NCI-H524 treated with DMSO at 0.1 percent for 48 hours (cell line): ENCODE measurements around the gene MRPL44.
"Not testable (repeated sequence)": the region's sequence is repeated elsewhere in the genome, so short reads cannot be mapped to it uniquely, and the experiment has no call there.

Source experiments
- DNase-seq: peaks from one replicate; lab custom pipeline; 2025; lab: John Stamatoyannopoulos, UW

The MRPL44 gene

DNA sequence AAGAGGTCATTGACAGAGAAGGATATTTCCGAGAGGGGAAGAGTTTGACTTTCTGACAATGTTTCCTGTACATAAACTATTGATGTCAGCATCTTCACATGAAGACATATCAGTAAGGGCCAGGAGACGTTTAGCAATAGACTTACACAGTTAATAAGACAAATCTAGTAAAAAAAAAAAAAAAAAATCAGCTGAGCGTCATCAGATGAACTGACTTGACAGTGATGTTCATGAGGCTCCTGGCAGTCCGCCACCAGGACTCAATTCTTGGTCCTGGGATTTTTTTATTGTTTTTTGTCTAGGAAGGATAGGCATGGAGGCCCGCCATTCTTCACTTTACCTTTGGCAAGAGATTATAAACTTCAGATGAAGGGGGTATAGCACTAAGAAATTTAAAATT lies 14.5 kb downstream of the MRPL44 start:
- no peak for DNase-seq

DNA sequence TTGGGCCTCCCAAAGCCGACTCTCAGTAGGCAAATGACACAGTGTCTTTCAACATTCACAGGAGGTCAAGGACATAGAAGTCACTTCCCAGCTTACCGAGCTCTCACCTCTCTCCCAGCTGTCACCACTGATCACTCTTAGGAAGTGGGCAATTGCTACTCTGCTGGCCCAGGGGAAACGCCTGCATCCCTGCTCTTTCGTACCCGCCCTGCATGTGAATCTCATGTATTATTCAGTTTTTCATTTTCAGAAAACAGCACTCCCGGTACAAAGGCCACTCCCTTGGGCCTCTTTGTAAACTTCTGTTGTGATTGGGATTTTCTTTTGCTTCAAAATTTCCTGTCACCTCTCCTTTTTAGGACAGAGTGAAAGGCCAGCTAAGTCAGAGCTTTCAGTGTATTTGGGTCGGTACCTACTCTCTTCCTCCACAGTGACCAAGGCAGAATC lies 15.4 kb downstream of the MRPL44 start:
- no peak for DNase-seq

DNA sequence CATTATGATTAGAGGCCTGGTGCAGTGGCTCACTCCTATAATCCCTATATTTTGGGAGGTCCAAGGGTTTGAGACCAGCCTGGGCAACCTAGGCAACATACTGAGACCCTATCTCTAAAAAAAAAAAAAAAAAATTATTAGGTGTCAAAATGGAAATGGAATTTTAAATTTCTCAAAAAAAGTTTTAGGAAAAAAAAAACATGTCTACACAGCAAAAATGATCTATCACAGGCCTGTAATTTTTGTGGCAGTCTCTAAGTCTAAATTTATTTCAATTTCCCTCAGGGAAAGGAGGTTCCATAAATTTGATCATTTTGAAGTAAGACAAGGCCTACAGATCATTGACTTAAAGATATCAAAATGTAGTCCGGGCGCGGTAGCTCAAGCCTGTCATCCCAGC lies 16.3 kb downstream of the MRPL44 start:
- DNase-seq = no peak

DNA sequence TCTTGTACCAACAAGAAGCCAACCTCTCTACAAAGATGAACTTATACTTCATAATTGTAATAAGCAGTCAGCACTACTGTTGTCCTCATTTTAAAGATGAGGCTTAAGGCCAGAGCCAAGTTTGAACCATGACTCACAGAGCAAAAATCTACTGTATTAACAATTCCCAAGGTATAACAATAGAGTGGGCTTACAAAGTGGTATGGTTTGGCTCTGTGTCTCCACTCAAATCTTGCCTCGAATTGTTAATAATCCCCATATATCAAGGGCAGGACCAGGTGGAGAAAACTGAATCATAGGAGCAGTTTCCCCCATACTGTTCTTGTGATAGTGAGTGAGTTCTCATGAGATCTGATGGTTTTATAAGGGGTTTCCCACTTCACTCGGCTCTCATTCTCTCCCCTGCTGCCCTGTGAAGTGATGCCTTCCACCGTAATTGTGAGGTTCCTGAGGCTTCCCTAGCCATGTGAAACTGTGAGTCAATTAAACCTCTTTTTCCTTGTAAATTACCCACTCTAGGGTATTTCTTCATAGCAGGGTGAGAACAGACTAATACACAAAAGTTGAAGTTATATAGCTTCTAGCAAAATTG lies 19.5 kb downstream of the MRPL44 start:
- DNase-seq = no peak

DNA sequence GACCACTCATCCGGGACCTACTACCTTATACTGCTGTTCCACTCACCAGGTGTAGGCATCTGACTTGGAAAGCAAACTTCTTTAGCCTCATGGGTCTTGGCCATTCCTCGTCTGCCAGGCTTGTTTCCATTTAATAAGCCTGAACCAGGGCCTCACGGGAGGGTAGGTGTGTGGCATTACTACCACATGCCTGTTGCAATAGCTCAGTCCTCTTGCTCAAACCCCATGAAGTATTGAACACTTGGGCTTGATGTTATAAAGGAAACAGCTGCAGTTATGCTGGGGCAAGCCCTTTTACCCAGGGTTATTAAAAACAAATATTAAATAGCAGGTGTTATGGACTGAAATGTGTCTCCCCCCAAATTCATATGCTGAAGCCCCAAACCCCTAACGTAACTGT lies 21.2 kb downstream of the MRPL44 start:
- DNase-seq = no peak

DNA sequence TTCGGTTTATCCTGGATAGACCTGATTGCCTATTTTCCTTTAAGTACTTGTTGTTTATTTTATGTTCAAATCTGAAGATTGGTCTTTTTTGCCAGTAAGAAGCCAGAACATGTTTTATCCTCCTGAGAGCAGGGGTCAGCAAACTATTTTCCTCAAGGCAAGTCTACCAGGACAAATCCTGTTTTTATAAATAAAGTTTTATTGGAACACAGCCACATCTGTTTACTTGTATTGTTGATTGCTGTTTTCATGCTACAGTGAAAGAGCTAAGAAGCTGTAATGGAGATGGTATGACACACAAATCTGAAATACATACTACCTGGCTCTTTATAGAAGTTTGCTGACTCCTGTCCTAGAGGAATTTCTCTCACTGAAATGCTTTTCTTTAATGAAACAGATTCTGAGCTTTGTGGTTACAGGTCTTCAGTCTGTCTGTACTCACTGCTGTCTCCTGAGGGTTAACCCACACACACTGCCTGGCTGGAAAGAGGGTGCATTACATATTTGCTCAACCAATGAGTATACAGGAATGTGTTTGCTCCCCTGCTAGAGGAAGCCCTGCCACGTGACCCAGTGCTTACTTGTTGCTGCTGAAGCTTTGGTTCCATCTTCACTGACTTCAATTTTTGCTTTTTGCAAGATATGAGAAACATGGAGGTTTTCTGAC lies 22.6 kb downstream of the MRPL44 start:
- DNase-seq = no peak

DNA sequence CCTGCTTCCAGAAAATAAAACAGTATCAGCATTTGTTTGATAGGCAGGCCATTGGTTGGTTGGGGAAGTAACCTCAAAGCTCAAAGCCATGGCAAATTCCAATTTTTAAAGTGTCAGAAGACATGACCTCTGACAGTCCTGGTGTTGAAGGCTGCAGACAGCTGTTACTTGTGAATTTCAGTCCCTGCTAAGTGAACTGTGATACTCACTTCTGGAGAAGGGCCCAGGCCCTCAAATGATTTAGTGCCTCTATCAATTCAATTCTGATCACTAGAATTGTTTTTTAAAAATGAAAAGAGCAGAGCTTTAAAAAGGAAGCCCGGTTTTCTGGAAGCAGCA lies 23.1 kb downstream of the MRPL44 start:
- no peak for DNase-seq

DNA sequence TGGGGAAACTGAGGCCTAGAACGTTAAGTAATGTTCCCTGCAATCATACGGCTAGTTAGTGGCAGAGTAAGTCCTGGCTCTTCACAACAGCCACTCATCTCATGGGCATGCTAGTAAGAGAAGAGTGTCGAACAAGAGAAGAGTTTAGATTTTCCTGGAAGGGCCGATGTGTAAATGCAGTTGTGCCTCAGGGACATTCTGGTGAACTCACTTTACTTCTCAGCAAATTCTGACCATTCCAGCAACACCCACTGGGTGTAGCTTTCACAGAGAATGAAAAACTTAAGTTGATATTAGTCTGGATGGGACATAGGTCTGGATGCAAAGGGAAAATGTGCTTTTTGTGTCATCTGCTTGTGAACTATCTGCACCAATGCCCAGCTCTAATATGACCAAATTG lies 23.5 kb downstream of the MRPL44 start:
- DNase-seq = no peak

DNA sequence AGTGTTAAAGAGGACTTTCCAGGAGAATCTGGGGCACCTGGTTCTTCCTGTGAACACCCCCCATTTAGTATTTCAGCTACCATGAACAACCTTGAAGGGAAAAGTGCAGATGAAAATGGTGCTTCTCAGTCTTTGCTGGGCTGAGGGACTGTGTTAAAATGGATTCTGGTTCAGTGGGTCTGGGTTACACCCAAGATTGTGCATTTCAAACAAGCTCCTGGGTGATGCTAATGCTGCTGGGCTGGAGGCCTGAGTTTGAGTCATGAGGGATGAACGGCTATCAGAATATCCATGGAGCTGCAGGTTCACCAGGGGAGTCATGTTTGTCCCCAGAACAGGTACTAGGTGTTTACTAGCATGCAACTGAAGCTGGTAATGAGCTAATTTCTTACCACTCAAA lies 24.0 kb downstream of the MRPL44 start:
- DNase-seq = no peak

DNA sequence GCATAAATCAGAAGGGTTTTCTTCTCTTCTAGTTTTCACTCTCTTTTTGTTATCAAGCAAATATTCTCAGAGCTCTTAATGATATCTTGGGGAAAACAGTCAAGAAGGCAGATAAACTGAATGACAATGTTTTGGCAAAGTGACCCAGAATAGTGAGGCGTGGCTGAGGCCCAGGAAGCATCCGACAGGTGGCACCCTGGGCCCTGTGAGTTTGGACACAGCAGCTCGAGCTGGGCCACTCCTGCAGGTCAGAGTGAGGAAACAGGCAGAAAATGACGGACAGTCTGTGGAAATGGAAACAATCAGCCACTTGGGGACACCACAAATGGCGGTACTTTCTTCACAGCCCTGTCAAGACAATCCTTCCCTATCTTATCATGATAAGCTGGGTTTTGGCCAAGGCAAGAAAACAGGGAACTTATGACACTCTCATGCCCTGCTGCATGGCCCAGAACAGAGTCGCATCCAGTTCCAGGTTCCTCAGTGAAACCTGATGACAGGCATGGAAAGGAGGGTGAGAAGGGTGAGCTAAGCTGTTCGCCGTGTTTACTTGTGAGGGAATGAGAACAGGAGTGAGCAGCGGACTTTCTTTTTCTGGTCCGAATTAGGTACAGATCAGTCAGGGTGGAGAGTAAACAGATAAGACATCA lies 32.1 kb downstream of the MRPL44 start:
- no peak for DNase-seq

DNA sequence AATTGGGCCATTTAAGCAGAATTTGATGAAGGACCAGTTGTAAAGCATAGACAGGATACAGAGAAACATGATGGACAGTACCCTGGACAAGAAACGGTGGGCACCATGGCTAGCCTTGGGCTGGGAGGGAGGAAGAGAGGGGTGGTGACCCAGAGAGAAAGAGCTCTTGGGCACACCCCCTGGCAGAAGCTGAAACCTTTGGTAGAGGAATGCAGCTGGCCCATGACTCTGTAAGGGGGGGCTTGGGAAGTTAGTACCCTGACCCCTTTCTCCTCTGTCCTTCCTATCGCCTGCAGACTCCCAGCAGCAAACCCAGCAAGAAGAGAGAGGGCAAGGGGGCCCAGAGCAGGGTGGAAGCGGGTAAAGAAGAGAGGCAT lies 32.6 kb downstream of the MRPL44 start:
- DNase-seq = no peak

DNA sequence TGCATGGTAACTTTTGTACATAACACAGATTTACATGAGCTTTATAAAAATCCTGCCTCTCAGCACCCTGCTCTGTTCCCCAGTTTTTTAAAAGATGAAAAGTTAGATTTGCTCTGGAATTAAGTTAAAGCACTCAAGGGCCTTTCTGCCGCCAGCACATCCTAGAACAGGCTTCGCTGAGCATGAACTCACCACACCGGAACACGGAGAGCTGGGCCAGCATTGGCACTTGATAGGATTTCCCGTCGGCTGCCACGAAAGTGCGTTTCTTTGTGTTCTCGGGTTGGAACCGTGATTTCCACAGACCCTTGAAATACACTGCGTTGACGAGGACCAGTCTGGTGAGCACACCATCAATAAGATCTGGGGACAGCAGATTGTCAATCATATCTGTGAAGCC lies 34.3 kb downstream of the MRPL44 start:
- DNase-seq = no peak

DNA sequence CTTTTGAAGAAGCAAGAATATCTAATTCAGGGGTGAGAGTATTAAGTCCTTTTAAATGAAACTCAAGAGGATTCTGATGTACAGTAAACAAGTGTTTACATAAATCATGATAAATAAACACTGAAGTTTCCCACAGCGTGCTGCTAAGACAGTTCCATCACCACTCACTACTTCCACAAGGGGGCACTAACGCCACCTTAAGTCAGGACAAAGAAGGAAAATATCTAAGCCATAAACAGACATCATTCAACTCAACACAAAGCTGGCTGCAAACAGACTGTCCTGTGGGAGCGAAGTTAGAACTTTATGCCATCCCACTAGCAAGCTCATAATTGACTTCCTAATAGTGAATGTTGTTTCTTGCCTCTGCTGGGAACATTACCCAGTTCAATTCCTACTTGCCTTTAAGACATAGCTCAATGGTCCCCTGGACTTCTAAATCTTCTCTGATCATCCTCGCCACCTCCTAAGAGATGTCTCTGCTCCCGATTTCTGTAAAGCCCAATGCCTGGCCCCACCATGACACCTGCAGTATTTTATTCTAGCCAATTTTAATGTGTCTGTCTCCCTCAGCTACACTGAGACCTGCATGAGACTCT lies 36.5 kb downstream of the MRPL44 start:
- no peak for DNase-seq

DNA sequence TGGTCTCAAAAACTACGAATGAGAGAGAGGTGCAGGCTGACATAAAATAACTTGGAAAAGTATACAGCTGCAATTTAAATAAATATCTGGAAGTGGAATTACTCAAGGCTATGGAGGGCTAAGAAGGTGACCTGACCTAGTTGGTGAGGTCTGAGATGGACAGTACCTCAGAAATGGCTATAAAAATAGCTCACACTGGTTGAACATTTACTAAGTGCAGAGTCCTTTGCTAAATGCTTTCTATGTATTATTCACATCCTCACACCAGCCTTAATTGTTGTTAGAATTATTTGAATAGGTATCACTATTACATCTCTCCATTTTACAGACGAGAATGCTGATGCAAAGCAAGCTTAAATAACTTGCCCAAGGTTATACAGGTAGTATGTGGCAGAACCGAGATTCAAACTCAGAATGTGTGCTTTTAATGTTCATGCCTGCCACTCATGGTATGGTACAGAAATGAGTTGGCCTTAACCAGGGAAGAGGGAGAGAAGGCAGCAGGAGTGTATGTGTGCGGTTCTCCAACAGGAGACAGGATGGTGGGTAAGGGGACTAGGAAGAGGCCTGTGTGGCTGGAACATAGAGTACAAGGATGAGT lies 37.4 kb downstream of the MRPL44 start:
- no peak for DNase-seq

DNA sequence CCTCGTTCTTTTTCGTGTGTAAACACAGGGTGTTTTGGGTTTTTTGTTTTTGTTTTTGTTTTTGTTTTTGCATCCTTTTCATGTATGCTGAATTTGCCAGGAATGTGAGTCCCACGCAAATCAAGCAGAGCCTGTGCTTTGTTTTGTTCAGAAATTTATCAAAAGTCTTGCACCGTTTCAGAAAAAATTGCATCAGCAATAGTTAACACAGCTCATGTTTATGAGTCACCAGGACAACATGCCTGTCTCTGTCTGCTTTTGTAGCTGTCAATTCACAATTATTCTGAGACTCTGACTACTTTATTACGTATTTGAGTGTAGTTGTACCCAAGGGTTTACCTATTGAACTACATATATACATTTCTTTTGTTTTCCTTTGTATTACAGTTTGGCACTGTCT lies 38.3 kb downstream of the MRPL44 start:
- DNase-seq = no peak

DNA sequence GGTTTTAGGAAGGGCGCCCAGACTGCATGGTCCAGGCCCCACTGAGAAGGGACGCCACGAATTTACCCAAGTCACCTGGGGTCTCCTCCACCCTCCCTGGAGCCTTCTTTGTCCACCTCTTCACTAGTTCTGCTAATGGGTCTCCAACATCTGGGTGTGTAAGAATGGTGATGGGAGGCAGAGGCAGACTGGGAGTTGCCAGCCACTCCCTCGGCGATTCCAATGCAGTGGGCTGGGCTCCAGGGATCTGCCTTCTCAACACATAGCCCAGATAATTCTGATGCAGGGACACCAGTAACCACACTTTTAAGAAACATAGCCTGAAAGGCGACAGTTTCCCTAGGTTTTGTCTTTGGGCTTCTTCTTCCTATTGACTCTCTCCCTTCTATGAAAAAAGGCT lies 39.1 kb downstream of the MRPL44 start:
- DNase-seq = no peak

DNA sequence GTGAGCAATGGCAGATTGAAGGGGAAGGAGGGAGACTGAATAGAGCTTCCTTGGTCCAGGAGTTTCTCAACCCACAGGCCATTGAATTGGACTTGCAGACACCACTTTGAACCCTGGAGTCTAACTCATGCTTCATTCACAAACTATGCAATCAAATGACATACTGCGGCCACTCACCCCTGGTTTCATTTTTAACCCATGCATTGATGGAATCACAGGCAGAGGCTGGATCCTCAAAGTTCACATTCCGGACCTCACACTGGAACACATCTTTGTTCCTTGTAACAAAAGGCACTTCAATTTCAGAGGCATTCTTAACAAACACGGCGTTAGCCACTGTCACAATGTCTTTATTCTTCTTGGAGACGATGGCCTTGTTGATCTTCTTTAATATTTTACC lies 40.7 kb downstream of the MRPL44 start:
- no peak for DNase-seq

DNA sequence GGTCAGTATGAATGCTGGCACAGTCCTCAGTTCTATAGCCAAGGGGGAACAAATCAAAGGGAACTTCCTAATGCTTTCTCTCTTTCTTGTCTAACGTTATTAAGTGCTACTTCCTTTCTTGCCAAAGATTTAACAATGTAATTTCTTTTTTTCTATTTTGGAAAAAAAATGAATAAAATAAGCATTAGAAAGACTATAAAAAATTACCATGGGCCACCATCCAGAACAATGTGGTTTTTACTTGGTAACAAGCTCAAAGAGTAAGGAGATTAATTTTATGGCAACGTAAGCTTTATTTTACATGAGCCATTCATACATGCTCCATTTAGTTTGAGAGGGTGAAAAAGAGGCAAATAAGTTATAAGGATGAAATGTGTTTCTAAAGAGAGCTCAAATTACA lies 41.7 kb downstream of the MRPL44 start:
- DNase-seq = no peak

DNA sequence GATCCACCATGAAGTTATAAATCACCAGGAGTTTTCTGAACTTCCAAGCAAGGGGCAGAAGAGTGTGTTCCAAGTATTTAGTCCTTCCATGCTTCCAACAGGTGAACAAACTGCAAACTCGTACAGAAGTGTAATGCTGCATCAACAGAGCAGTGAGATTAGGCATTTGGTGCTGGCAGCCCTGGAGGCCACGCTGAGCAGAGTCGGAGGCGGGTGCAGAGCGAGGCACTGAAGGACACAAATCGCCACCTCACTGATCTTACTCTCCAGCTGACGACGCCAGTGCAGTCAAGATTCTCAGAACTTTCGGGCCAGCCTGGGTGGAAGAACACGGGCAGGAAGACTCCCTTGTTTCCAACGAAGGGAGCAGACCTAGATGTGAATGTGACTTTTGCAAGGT lies 42.6 kb downstream of the MRPL44 start:
- DNase-seq = no peak

DNA sequence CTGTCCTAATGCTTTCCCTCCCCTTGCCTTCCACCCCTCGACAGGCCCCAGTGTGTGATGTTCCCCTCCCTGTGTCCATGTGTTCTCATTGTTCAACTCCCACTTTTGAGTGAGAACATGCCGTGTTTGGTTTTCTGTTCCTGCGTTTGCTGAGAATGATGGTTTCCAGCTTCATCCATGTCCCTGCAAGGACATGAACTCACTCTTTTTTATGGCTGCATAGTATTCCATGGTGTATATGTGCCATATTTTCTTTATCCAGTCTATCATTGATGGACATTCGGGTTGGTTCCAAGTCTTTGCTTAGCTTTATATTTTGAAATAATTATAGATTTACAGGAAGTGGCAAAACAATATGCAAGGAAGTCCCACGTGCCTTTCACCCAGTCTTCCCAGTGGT lies 43.4 kb downstream of the MRPL44 start:
- DNase-seq = not testable (repeated sequence)

DNA sequence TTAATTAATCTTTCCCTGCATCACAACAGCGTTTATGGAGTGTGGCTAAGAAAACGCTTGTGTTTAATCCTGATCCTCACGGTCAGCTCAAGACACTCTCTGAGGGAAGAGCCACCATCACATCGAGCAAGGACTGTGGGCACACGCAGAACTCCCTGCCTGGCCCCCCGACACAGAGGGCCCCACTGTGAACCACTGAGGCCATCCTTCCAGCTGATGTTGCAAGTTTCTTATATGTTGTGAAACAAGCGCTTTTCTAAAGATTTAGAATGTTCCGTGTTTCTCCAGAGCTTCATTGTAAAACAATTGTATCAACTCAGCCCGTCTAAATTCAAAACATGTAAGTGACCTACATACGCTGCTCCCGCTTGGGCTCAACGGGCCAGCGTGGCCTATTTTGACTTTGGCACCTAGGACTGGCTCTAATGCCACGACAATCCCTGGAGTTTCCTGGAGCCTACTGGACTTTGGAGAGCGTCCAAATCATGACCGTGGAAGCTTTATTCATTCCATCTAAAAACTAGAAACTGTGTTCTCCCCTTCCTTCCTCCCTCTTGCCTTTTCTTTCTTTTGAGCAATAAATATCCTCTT lies 46.9 kb downstream of the MRPL44 start:
- no peak for DNase-seq

DNA sequence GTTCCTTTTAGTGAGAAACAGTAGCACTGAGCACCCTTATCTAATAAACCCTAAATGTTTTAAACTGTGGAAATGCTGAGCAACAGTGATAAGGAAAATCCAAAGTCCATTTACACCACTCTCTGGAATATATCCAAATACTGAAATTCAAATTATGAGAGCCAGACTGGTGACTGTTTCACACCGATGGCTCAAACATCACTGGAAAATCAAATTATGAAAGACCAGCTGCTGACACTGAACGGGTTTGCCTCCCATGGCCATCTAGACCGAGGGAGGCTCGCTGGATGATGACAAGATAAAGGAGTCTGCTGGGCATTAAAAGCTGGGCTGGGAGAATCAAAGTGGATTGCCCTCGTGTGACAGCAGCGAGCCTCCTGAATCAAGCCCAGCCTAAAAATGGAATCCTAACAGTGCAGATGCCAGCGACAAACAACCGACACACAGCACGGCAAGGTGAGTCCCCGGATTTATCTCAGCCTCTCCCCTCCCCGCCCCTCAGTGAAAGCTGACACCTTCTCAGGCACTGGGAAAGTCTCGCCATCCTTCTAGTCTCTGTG lies 51.5 kb downstream of the MRPL44 start:
- DNase-seq = no peak
